Skeletal muscle cell (primary cell): Measurements from ENCODE around the gene RBMS1.

Source experiments
- DNase-seq: peaks from one replicate; pipeline ENCODE4 v3.0.0-alpha.2; 2010; ENCODE audit warnings: low read depth
- H3K4me3 ChIP-seq: 2 replicates; pipeline ENCODE4 v1.5.1; 2011; ENCODE audit warnings: low read depth, mild to moderate bottlenecking, control low read depth, low read length, moderate library complexity

Gene RBMS1

GRCh38 chr2:160353166-160353565, 140.4 kb downstream of the RBMS1 start:
- no peak for DNase-seq
- no peak overlapping the region for H3K4me3 ChIP-seq

- DNase-seq = no peak
- H3K4me3 ChIP-seq = no peak overlapping the region
Observed at GRCh38 chr2:160352500-160352899, 141.1 kb downstream of the RBMS1 start.

GRCh38 chr2:160351956-160352355, 141.7 kb downstream of the RBMS1 start:
- DNase-seq = no peak

GRCh38 chr2:160349306-160349705, 144.3 kb downstream of the RBMS1 start:
- DNase-seq = no peak
- H3K4me3 ChIP-seq = no peak overlapping the region

More at GRCh38 chr2:160351956-160352355, 141.7 kb downstream of the RBMS1 start:
- H3K4me3 ChIP-seq = no peak overlapping the region

GRCh38 chr2:160347269-160347863, 146.2 kb downstream of the RBMS1 start:
- no peak for DNase-seq
- H3K4me3 ChIP-seq = no peak overlapping the region

GRCh38 chr2:160345071-160345764, 148.4 kb downstream of the RBMS1 start:
- DNase-seq = no peak
- H3K4me3 ChIP-seq = no peak overlapping the region

DNA sequence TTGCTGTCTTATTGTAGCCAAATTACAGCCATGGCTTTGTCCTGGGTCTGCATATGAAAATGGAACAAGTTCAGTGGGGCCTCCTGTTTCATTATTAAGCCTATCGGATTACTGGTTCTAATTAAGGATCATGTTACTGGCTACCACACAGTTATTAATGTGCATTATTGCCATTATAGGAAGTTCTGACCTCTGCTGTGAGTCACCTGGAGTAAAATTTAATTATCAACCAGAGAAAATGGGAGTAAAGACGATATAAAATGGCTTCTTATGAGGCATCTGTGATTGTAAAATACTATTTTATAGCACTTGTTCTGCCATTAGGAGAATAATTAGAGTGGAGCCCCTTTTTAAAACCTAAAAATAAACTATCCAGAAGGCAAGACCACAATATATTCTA, 150.2 kb downstream of the RBMS1 start:
- H3K4me3 ChIP-seq = no peak overlapping the region
- DNase-seq = no peak

DNA sequence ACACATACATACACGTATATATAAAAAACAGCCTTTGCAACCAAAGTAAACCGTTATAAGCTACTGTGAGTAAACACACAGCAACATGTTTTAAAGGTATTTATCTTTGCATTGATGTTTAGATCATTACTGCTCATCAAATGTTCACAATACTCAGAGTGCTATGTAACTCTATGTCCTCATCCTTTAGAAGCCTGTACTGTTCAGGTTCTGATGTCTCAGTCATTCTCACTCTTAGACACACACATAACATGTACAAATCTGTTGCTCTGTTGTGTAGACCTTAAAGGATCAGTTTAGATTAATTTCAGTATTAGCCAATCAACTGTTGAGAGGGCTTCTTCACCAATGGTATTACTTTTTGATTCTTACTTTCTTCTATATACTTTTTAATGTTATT, 153.9 kb downstream of the RBMS1 start:
- DNase-seq = no peak
- H3K4me3 ChIP-seq = no peak overlapping the region

GRCh38 chr2:160338901-160339685, 154.5 kb downstream of the RBMS1 start:
- no peak overlapping the region for H3K4me3 ChIP-seq
- no peak for DNase-seq

DNA sequence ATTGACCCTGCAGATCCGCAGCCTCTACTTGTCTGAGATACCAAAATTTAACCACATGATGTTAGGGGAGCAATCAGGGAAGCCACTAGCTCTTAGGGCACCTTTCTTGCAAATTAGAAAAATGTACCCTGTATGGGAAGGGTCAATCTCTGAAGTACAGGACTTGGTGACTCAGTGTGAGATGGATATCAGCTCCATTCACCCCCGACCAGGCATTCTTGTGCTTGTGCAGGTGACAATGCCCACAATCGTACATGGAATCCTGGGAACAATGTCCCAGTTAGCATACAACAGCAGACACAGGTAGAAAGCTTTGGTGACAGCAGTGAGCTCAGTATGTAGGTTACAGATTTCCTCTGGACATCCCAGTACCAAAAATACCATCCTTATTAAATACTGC, 155.9 kb downstream of the RBMS1 start:
- no peak overlapping the region for H3K4me3 ChIP-seq
- no peak for DNase-seq

DNA sequence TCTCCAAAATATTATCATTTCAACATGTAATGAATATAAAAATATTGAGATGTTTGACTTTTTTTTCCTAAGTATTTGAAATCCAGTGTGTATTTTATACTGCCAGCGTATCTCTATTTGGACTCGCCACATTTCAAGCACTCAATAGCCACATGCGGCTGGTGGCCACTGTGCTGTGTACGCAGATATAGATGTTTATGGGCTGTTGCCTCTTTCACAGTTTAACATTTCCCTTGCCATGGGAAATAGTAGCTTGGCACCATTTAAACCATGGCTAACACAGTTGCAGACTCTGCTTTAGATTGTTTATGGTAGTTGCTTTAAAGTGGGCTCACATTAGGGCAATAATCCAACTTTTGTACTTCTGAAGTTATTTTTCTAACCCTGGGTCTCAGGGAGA, 157.0 kb downstream of the RBMS1 start:
- H3K4me3 ChIP-seq = no peak overlapping the region
- no peak for DNase-seq

- no peak overlapping the region for H3K4me3 ChIP-seq
- DNase-seq = no peak
Observed at GRCh38 chr2:160336105-160336504, 157.5 kb downstream of the RBMS1 start.

- H3K4me3 ChIP-seq = no peak overlapping the region
- DNase-seq = no peak
Observed at GRCh38 chr2:160335441-160335840, 158.2 kb downstream of the RBMS1 start.

GRCh38 chr2:160334028-160334741, 159.4 kb downstream of the RBMS1 start:
- peak; percentile 89 for DNase-seq

GRCh38 chr2:160333324-160334027, 160.1 kb downstream of the RBMS1 start:
- no peak overlapping the region for H3K4me3 ChIP-seq
- no peak for DNase-seq

More at GRCh38 chr2:160334028-160334741, 159.4 kb downstream of the RBMS1 start:
- H3K4me3 ChIP-seq = no peak overlapping the region

DNA sequence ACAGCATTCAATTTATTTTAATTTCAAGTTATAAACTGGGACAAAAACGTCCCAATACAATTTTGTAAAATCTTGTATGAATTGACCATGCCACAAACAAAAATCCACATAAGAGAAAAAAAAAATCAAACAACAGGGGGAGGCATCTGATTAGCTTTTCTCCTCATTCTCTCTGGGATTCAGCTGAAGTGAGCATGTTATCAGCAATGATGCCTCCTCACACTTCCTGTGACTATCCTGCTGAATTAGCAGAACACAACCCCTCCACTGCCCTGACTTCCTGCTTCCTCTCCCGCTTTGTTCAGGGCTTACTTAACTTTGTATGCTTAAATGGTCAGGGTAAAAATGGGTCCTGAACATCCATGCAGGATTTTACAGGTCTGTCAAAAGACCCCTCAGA, 161.3 kb downstream of the RBMS1 start:
- DNase-seq = no peak
- no peak overlapping the region for H3K4me3 ChIP-seq

DNA sequence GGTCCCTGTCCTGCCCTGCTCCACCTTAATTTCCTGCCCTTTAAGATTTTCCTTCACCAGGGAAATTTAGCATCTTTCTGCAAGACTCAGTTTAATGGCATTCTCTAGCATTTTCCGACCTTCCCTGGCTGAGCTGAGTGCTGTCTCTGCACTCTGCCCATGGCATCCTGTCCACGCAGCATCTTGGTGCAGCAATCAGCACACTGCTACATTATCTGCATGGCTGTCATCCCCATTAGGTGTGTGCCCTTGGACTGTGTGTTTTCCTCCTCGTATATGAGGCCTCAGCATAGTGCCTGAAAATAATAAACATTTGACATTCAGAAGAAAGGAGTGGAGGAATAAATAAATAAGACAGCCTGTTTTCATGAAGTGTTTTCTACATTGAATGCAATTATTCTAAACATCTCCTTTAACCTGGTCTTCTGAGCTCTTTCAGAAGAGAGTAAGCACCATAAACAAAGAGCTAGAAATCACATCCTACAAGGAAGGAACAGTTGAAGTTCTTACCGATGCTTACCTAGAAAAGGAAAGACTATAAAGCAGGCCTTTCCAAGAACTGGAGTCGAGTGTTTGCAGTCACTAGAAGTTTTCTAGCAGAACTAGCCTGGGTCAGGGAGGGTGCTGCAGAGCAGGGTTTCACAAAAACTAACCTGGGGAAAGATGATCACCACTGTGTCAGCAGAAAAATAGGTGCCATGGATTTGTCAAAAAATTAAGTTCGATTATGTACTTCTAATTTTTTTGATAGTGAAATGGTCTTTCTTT, 162.2 kb downstream of the RBMS1 start:
- H3K4me3 ChIP-seq = no peak overlapping the region
- DNase-seq = no peak

DNA sequence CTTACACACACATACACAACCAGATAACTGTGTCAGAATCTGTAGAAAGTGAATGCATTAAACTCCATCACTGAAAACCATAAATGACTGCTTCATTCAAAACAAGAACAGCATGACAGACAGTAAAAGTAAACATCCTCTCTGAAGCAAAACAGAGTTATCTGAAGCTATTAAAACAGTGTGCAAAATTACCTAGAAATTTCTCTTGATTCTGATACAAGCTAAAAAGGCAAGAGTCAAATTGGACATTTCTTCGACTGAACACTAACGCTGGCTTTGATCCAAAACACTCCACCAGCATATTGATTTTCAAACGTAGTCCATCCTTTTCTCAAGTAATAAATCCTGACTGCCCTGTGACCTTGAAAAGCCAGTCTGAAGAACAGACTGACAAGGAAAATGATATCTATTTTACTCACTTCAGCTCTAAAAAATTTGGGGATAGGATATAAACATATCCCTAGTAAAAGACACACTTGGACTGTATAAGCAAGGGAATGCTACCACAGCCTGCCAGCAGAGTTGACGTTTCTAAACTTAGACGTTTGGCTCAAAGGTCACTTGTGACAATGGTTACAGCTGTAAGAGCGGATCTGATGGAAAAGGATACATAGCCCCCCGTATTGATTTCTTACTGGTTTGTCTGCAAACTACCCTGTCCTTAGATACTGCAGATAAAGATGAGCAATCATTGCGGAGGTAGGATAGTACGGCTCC, 164.6 kb downstream of the RBMS1 start:
- no peak overlapping the region for H3K4me3 ChIP-seq
- no peak for DNase-seq
